ENCODE measurements around the gene RALGAPA2. TPM values are rescaled to one million over a fixed set of nuclear protein-coding genes. Genes with fewer than 3 reads are reported as not detected.

Gene RALGAPA2
- total and polyA plus RNA-seq, 2 of the 13 experiments (the other 11 are each of a cell fraction or from before 2014, with no cell fraction given), result 13.8 to 17.7 TPM

DNA sequence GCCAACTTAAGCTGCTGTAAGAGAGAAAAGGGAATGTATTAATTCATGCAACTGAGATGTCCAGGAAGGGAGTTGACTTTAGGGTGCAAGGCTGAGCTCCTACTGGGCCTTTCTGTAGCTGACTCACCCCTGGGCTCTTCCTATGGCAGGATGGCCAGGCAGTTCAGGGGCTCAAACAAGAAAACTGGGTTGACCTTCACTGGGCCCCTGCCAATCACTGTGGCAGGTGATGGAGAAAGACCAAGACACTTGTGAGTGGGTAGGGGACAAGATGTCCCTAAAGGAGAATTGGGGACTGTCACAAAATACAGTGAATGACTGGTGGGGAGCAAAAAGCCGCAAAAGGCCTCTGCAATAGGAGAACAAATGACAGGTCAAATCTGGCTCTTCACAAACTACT is 21.5 kb upstream of the RALGAPA2 start (continued):
- TF ChIP-seq GTF3A (CRISPR knock-in tag; conservative IDR thresholded peaks at IDR 0.05) (no peak), ZNF616 (CRISPR knock-in tag; IDR thresholded peaks at IDR 0.05; ENCODE audit: low read depth) (no peak), ZNF883 (CRISPR knock-in tag; IDR thresholded peaks at IDR 0.05; ENCODE audit: not compliant biosample characterization) (no peak), CSRNP1 (CRISPR knock-in tag; IDR thresholded peaks at IDR 0.05) (no peak)
- TF ChIP-seq, protein P1, sequence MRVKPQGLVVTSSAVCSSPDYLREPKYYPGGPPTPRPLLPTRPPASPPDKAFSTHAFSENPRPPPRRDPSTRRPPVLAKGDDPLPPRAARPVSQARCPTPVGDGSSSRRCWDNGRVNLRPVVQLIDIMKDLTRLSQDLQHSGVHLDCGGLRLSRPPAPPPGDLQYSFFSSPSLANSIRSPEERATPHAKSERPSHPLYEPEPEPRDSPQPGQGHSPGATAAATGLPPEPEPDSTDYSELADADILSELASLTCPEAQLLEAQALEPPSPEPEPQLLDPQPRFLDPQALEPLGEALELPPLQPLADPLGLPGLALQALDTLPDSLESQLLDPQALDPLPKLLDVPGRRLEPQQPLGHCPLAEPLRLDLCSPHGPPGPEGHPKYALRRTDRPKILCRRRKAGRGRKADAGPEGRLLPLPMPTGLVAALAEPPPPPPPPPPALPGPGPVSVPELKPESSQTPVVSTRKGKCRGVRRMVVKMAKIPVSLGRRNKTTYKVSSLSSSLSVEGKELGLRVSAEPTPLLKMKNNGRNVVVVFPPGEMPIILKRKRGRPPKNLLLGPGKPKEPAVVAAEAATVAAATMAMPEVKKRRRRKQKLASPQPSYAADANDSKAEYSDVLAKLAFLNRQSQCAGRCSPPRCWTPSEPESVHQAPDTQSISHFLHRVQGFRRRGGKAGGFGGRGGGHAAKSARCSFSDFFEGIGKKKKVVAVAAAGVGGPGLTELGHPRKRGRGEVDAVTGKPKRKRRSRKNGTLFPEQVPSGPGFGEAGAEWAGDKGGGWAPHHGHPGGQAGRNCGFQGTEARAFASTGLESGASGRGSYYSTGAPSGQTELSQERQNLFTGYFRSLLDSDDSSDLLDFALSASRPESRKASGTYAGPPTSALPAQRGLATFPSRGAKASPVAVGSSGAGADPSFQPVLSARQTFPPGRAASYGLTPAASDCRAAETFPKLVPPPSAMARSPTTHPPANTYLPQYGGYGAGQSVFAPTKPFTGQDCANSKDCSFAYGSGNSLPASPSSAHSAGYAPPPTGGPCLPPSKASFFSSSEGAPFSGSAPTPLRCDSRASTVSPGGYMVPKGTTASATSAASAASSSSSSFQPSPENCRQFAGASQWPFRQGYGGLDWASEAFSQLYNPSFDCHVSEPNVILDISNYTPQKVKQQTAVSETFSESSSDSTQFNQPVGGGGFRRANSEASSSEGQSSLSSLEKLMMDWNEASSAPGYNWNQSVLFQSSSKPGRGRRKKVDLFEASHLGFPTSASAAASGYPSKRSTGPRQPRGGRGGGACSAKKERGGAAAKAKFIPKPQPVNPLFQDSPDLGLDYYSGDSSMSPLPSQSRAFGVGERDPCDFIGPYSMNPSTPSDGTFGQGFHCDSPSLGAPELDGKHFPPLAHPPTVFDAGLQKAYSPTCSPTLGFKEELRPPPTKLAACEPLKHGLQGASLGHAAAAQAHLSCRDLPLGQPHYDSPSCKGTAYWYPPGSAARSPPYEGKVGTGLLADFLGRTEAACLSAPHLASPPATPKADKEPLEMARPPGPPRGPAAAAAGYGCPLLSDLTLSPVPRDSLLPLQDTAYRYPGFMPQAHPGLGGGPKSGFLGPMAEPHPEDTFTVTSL (CRISPR knock-in tag; IDR thresholded peaks at IDR 0.05; ENCODE audit: borderline replicate concordance), result no peak

GRCh38 chr20:20732641-20733040 is 20.2 kb upstream of the RALGAPA2 start:
- Histone ChIP-seq H3K79me2 (ENCODE audit: insufficient read depth, low read length) (no peaks in the 10 kb centered on the region), H3K4me1 (ENCODE audit: insufficient read depth, low read length) (peaks cover 11% of the 10 kb centered on the region), H3K9me3 (ENCODE audit: low read length) (no peaks in the 10 kb centered on the region), H4K20me1 (ENCODE audit: insufficient read depth, low read length) (no peaks in the 10 kb centered on the region), H3K27ac (ENCODE audit: extremely low read length, insufficient read depth, low read length) (no peak overlapping the region), H3K4me3 (replicated peaks in 1 of 3; ENCODE audit: insufficient read depth in 1 of 3, low read depth in 2 of 3, low read length in 3 of 3) (no peak overlapping the region), H3K27me3 (ENCODE audit: control insufficient read depth in 1 of 2, insufficient read depth in 2 of 2, low read length in 2 of 2) (peaks cover 0 to 15% of the 10 kb centered on the region in 2 experiments; a peak in 2 of 5 replicates), H2AFZ (ENCODE audit: low read length) (no peak overlapping the region), H3K36me3 (replicated peaks in 1 of 2; ENCODE audit: control insufficient read depth in 1 of 2, insufficient read depth in 2 of 2, low read length in 2 of 2) (no peaks in the 10 kb centered on the region), H3K4me2 (ENCODE audit: low read depth, low read length) (no peak overlapping the region), H3K9ac (ENCODE audit: insufficient read depth, low read depth, low read length) (no peak overlapping the region)
- in situ Hi-C loops (cut with HindIII; ENCODE audit: extremely low pct_ligation_motif_present, low pct_unique_long_range_greater_than_20kb) (no loop called here), intact Hi-C loops (cut with micrococcal nuclease; ENCODE audit: unreplicated experiment) (no loop called here)
- no peak for ATAC-seq
- WGBS (ENCODE audit: low lambda C conversion rate), result 30% methylated on average over 4 of the region's 4 CpGs
- DNase-seq (ENCODE audit: low spot score), result no peak
- FAIRE-seq, result no peak
- CTCF ChIA-PET (ENCODE audit: low intra/inter-chr PET ratio, low total read pairs), result no interaction called here
- POLR2A ChIA-PET, result no interaction called here
- no TSS peak for BruUV-seq (replicated peaks)
- no peak for TF ChIP-seq ETV6 (CRISPR knock-in tag; conservative IDR thresholded peaks at IDR 0.05)
- no peak for TF ChIP-seq ZEB1 (IDR thresholded peaks at IDR 0.05; ENCODE audit: insufficient replicate concordance, low read depth)
- TF ChIP-seq ZNF619 (CRISPR knock-in tag; IDR thresholded peaks at IDR 0.05), result no peak
- TF ChIP-seq, protein P2, sequence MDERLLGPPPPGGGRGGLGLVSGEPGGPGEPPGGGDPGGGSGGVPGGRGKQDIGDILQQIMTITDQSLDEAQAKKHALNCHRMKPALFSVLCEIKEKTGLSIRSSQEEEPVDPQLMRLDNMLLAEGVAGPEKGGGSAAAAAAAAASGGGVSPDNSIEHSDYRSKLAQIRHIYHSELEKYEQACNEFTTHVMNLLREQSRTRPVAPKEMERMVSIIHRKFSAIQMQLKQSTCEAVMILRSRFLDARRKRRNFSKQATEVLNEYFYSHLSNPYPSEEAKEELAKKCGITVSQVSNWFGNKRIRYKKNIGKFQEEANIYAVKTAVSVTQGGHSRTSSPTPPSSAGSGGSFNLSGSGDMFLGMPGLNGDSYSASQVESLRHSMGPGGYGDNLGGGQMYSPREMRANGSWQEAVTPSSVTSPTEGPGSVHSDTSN (CRISPR knock-in tag; IDR thresholded peaks at IDR 0.05), result no peak
- TF ChIP-seq ZNF33A (CRISPR knock-in tag; IDR thresholded peaks at IDR 0.05; ENCODE audit: borderline replicate concordance), result no peak
- TF ChIP-seq SIX1 (CRISPR knock-in tag; IDR thresholded peaks at IDR 0.05; ENCODE audit: borderline replicate concordance), result no peak
- no peak for TF ChIP-seq CBFB (CRISPR knock-in tag; IDR thresholded peaks at IDR 0.05)
- TF ChIP-seq ZNF800 (CRISPR knock-in tag; IDR thresholded peaks at IDR 0.05), result no peak

Measured in HepG2 (cell line).